Panc1 (cell line): Measurements from ENCODE around the gene SLC11A1. TPM values are rescaled to one million over a fixed set of nuclear protein-coding genes. Genes with fewer than 3 reads are reported as not detected.
A peak's percentile ranks its signal among the peaks of the same experiment; 100 is the strongest.

Source experiments
- ATAC-seq: fragments of 200-7000 bp; cut with Tn5 transposase; 2 replicates; pipeline ENCODE4 v1.9.1; 2020; ENCODE audit warnings: mild to moderate bottlenecking, moderate library complexity
- BruUV-seq: library from RNA; stranded (reverse); fragments of 400-500 nt; replicated peaks from 2 replicates; lab custom pipeline; 2021; lab: Mats Ljungman, UMichigan
- CTCF ChIA-PET: fragments of 300-600 bp; sonication (Branson Sonifier 250); formaldehyde crosslinking; loops from one replicate; lab custom pipeline; 2022; ENCODE audit warnings: antibody characterized with exemption; lab: Charles Lee
- POLR2A ChIA-PET: fragments of 300-600 bp; sonication (Branson Sonifier 250); formaldehyde crosslinking; loops from one replicate; lab custom pipeline; 2022; ENCODE audit warnings: antibody characterized with exemption; lab: Charles Lee
- DNase-seq: peaks from one replicate; pipeline ENCODE4 v3.0.0-alpha.2; 2010; ENCODE audit warnings: low read depth, low spot score
- H3K27ac ChIP-seq: 2 replicates; pipeline ENCODE4 v1.5.1; 2011; ENCODE audit warnings: mild to moderate bottlenecking, low read length, inconsistent platforms
- H3K27me3 ChIP-seq: fragments of 200-500 bp; sonication (Bioruptor generic); 2 replicates; pipeline ENCODE4 v1.6.0; 2014; ENCODE audit warnings: low read length, inconsistent platforms; ENCODE audit not compliant: control insufficient read depth, insufficient read depth
- H3K36me3 ChIP-seq: fragments of 200-500 bp; sonication (Bioruptor generic); 2 replicates; pipeline ENCODE4 v1.5.1; 2014; ENCODE audit warnings: inconsistent platforms, mild to moderate bottlenecking, low read length, moderate library complexity; ENCODE audit not compliant: control insufficient read depth, insufficient read depth
- H3K4me1 ChIP-seq: 2 replicates; pipeline ENCODE4 v1.5.1; 2011; ENCODE audit warnings: inconsistent platforms, mild to moderate bottlenecking, low read length, moderate library complexity; ENCODE audit not compliant: control insufficient read depth, insufficient read depth
- H3K4me3 ChIP-seq, 2 experiments: 2 replicates each; pipeline ENCODE4 v1.5.1; 2011 to 2012; ENCODE audit warnings: low read depth in 2 of 2, low read length in 2 of 2, mild to moderate bottlenecking in 2 of 2, inconsistent platforms in 1 of 2, moderate library complexity in 1 of 2
- H3K9me3 ChIP-seq: fragments of 200-500 bp; sonication (Bioruptor generic); 2 replicates; pipeline ENCODE4 v1.5.1; 2014; ENCODE audit warnings: low read depth, mild to moderate bottlenecking, inconsistent platforms, low read length, moderate library complexity; ENCODE audit not compliant: control insufficient read depth, insufficient read depth
- CTCF ChIP-seq: fragments of 450-650 bp; IDR thresholded peaks from 2 replicates; pipeline ENCODE4 v1.5.1; 2017; ENCODE audit warnings: mild to moderate bottlenecking
- POLR2AphosphoS5 ChIP-seq: IDR thresholded peaks from 2 replicates; pipeline ENCODE4 v1.6.1; 2012; ENCODE audit warnings: mild to moderate bottlenecking, low read depth, low read length, moderate library complexity
- REST ChIP-seq, 2 experiments: IDR thresholded peaks; 2 replicates each; pipeline ENCODE4 v1.6.1; 2011 to 2012; ENCODE audit warnings: low read depth in 2 of 2, control low read depth in 1 of 2, low read length in 1 of 2, mild to moderate bottlenecking in 1 of 2, moderate library complexity in 1 of 2; ENCODE audit not compliant: insufficient read depth in 1 of 2
- SIN3A ChIP-seq: IDR thresholded peaks from 2 replicates; pipeline ENCODE4 v1.6.1; 2012; ENCODE audit warnings: low read depth, mild to moderate bottlenecking, low read length, moderate library complexity, borderline replicate concordance; ENCODE audit not compliant: insufficient read depth
- TCF7L2 ChIP-seq: IDR thresholded peaks from 2 replicates; pipeline ENCODE4 v1.6.1; 2011; ENCODE audit warnings: mild to moderate bottlenecking, low read depth, low read length, inconsistent platforms
- in situ Hi-C: cut with HindIII; loops from 2 replicates; pipeline ENCODE4 v1.10.0; 2016; ENCODE audit warnings: low sequenced_read_pairs, low pct_unique_long_range_greater_than_20kb
- intact Hi-C: fragments of 100-400 bp; cut with micrococcal nuclease; formaldehyde crosslinking; loops from one replicate; pipeline ENCODE4 v1.10.0; 2022; ENCODE audit not compliant: unreplicated experiment
- total RNA-seq: library from RNA; stranded (reverse); gene quantifications from one replicate; pipeline ENCODE4 v1.2.1, GENCODE V29; 2021; ENCODE audit not compliant: unreplicated experiment

Gene SLC11A1
- total RNA-seq, 1 experiment from 2014 or later, result 0.31 TPM

GRCh38 chr2:218398437-218399390 lies 16.6 kb downstream of the SLC11A1 start:
- Histone ChIP-seq H3K9me3 (no peaks in the 10 kb centered on the region), H3K27me3 (no peaks in the 10 kb centered on the region), H3K4me1 (peaks cover 49% of the 10 kb centered on the region), H3K4me3 (peak overlapping the region; percentile 72 to 76), H3K27ac (peak overlapping the region; percentile 99), H3K36me3 (no peaks in the 10 kb centered on the region; the same call in none of the 2 replicates)
- ChIA-PET POLR2A (no interaction called here), CTCF (no interaction called here)
- DNase-seq, result no peak
- TSS peak; percentile 41 for BruUV-seq
- intact Hi-C loops, result no loop called here
- in situ Hi-C loops, result no loop called here
- peak; percentile 35 for ATAC-seq
- no peak; the same call in 1 of the 2 replicates for TF ChIP-seq POLR2AphosphoS5
- TF ChIP-seq TCF7L2, result no peak
- no peak; a peak in 1 of 4 replicates for TF ChIP-seq REST (IDR thresholded peaks at IDR 0.05; ENCODE audit: insufficient read depth in 1 of 2, low read depth in 2 of 2, low read length in 1 of 2)
- no peak for TF ChIP-seq CTCF
- no peak for TF ChIP-seq SIN3A

GRCh38 chr2:218399391-218400166 lies 17.5 kb downstream of the SLC11A1 start, which contains the start of gene CTDSP1:
CTDSP1 (plus strand) TSS chr2:218399868; CDS start chr2:218400091, 223 bp downstream.
- ChIA-PET POLR2A (no interaction called here), CTCF (interaction anchor here (0.6 kb wide), 1 partner anchor 32 kb away, joined by 6 read pairs; no protein-coding TSS in a partner anchor)
- intact Hi-C loops, result no loop called here

More at GRCh38 chr2:218399391-218400166, 17.5 kb downstream of the SLC11A1 start, which contains the start of gene CTDSP1:
- Histone ChIP-seq H3K36me3 (no peaks in the 10 kb centered on the region; the same call in none of the 2 replicates), H3K27me3 (no peaks in the 10 kb centered on the region), H3K4me1 (peaks cover 49% of the 10 kb centered on the region), H3K27ac (peak within 1 kb of the TSS; percentile 98), H3K9me3 (no peaks in the 10 kb centered on the region), H3K4me3 (peak within 1 kb of the TSS; percentile 76 to 78)
- BruUV-seq, result no TSS peak
- in situ Hi-C loops, result no loop called here
- peak; percentile 56 for ATAC-seq
- no peak for DNase-seq
- TF ChIP-seq SIN3A, result peak; percentile 38; the same call in 1 of the 2 replicates
- TF ChIP-seq CTCF, result no peak
- TF ChIP-seq REST (IDR thresholded peaks at IDR 0.05; ENCODE audit: insufficient read depth in 1 of 2, low read depth in 2 of 2, low read length in 1 of 2), result no peak
- peak; percentile 74 for TF ChIP-seq POLR2AphosphoS5
